ENCODE results near the gene ATP6AP2. TPM values are rescaled to one million over a fixed set of nuclear protein-coding genes. Genes with fewer than 3 reads are reported as not detected.
A peak's percentile ranks its signal among the peaks of the same experiment; 100 is the strongest.

The ATP6AP2 gene
- total and polyA plus RNA-seq, 9 of the 15 experiments (the other 6 are each of a cell fraction or from before 2014, with no cell fraction given), result 23.3 to 131 (median 41.9) TPM

- Histone ChIP-seq H3K9ac (ENCODE audit: insufficient read depth in 1 of 2, low read depth in 2 of 2, low read length in 2 of 2) (no peak overlapping the region), H3K4me3 (no peak overlapping the region), H2AFZ (ENCODE audit: low read depth, low read length) (no peak overlapping the region), H3K79me2 (ENCODE audit: control insufficient read depth, insufficient read depth, low read length) (no peaks in the 10 kb centered on the region), H3K9me1 (ENCODE audit: control insufficient read depth, insufficient read depth, low read length) (no peaks in the 10 kb centered on the region), H3K36me3 (ENCODE audit: control insufficient read depth, insufficient read depth, low read length) (no peaks in the 10 kb centered on the region), H3K9me3 (replicated peaks; ENCODE audit: control insufficient read depth, insufficient read depth, low read depth, low read length) (no peaks in the 10 kb centered on the region), H3K4me1 (replicated peaks in 1 of 2; ENCODE audit: control insufficient read depth in 2 of 2, insufficient read depth in 2 of 2, low read length in 2 of 2) (peaks cover 0 to 3% of the 10 kb centered on the region in 2 experiments; a peak in 3 of 5 replicates), H3K27ac (ENCODE audit: extremely low read depth, low read depth, low read length) (no peak overlapping the region), H3K4me2 (ENCODE audit: insufficient read depth, low read length) (no peak overlapping the region), H3K27me3 (ENCODE audit: control insufficient read depth in 2 of 2, insufficient read depth in 2 of 2, low read length in 2 of 2) (peaks cover 0 to 10% of the 10 kb centered on the region in 2 experiments; a peak in 2 of 5 replicates), H4K20me1 (replicated peaks; ENCODE audit: control insufficient read depth, insufficient read depth, low read length) (no peaks in the 10 kb centered on the region)
- no TSS peak for BruUV-seq (replicated peaks)
- ChIA-PET CTCF (ENCODE audit: low intra/inter-chr PET ratio) (no interaction called here), POLR2A (no interaction called here)
- 16% methylated on average over 8 of the region's 9 CpGs for WGBS (ENCODE audit: insufficient coverage, low coverage, missing lambda C conversion rate)
- in situ Hi-C loops (cut with MboI) (no loop called here), intact Hi-C loops (cut with micrococcal nuclease) (no loop called here)
- no peak for DNase-seq (ENCODE audit: extremely low read depth in 1 of 4, low spot score in 3 of 4)
- TF ChIP-seq CGGBP1 (CRISPR knock-in tag; IDR thresholded peaks at IDR 0.05) (no peak), NFIC (IDR thresholded peaks at IDR 0.05) (peak; percentile 87)
- ATAC-seq, result no peak
- FAIRE-seq, result no peak
Measured at GRCh38 chrX:40550066-40550465, 30.7 kb upstream of the ATP6AP2 start.

DNA sequence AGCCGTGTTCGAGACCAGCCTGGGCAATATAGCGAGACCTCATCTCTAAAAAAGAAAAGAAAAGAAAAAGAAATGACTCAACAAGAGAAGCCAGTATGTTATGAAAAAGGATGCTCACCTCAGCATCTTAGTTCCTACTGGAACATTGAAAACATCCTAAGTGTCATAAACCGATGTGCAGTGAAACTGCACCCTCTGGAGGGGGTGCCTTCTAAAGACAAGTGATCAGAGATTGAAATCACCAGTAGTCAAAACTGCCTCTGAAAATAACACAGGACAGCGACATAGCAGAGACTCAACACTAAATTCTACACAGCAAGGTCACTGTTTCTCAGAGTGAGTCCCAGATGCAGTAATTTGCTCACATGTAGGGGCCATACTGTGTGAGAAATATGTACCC is 28.0 kb upstream of the ATP6AP2 start:
- POLR2A ChIA-PET, result no interaction called here
- no peaks in the 10 kb centered on the region for H3K36me3 ChIP-seq (ENCODE audit: control insufficient read depth, insufficient read depth, low read length)
- no peaks in the 10 kb centered on the region for H3K79me2 ChIP-seq (ENCODE audit: control insufficient read depth, insufficient read depth, low read length)
- CTCF ChIA-PET (ENCODE audit: low intra/inter-chr PET ratio), result interaction anchor here (1.6 kb wide), 1 partner anchor 9 kb away, joined by 9 read pairs; no protein-coding TSS in a partner anchor
- no peaks in the 10 kb centered on the region for H3K9me3 ChIP-seq (replicated peaks; ENCODE audit: control insufficient read depth, insufficient read depth, low read depth, low read length)
- BruUV-seq (replicated peaks), result no TSS peak
- no peak overlapping the region for H3K4me3 ChIP-seq
- intact Hi-C loops (cut with micrococcal nuclease) (no loop called here), in situ Hi-C loops (cut with MboI) (no loop called here)
- H3K27ac ChIP-seq (ENCODE audit: extremely low read depth, low read depth, low read length), result no peak overlapping the region
- H3K9me1 ChIP-seq (ENCODE audit: control insufficient read depth, insufficient read depth, low read length), result no peaks in the 10 kb centered on the region
- no peaks in the 10 kb centered on the region for H4K20me1 ChIP-seq (replicated peaks; ENCODE audit: control insufficient read depth, insufficient read depth, low read length)
- FAIRE-seq (no peak), DNase-seq (ENCODE audit: extremely low read depth in 1 of 4, low spot score in 3 of 4) (peak in 2 of 4 experiments; percentile 18 to 34), ATAC-seq (peak; percentile 79)
- 4% methylated on average over 5 of the region's 5 CpGs for WGBS (ENCODE audit: insufficient coverage, low coverage, missing lambda C conversion rate)
- no peaks in the 10 kb centered on the region; a peak in 1 of 5 replicates for H3K4me1 ChIP-seq (replicated peaks in 1 of 2; ENCODE audit: control insufficient read depth in 2 of 2, insufficient read depth in 2 of 2, low read length in 2 of 2)
- H3K4me2 ChIP-seq (ENCODE audit: insufficient read depth, low read length), result no peak overlapping the region
- no peak overlapping the region for H2AFZ ChIP-seq (ENCODE audit: low read depth, low read length)
- H3K9ac ChIP-seq (ENCODE audit: insufficient read depth in 1 of 2, low read depth in 2 of 2, low read length in 2 of 2), result no peak overlapping the region
- peaks cover 0 to 10% of the 10 kb centered on the region in 2 experiments; a peak in 2 of 5 replicates for H3K27me3 ChIP-seq (ENCODE audit: control insufficient read depth in 2 of 2, insufficient read depth in 2 of 2, low read length in 2 of 2)
- TF ChIP-seq RAD21 (CRISPR knock-in tag; conservative IDR thresholded peaks at IDR 0.05 in 1 of 2, IDR thresholded peaks at IDR 0.05 in 1 of 2) (peak; percentile 55 to 78), EZH2 (IDR thresholded peaks at IDR 0.05; ENCODE audit: borderline replicate concordance, low read depth, low read length) (no peak), RCOR1 (IDR thresholded peaks at IDR 0.05; ENCODE audit: borderline replicate concordance in 1 of 2, low read depth in 2 of 2, low read length in 2 of 2) (peak in 1 of 2 experiments; percentile 31; a peak in 1 of 4 replicates), DEAF1 (CRISPR knock-in tag; IDR thresholded peaks at IDR 0.05) (peak; percentile 46), CTCF (IDR thresholded peaks at IDR 0.05 in 2 of 3, conservative IDR thresholded peaks at IDR 0.05 in 1 of 3; ENCODE audit: insufficient read depth in 2 of 3, low read depth in 1 of 3, low read length in 3 of 3) (peak; percentile 38 to 60 (median 49); a peak in 5 of 6 replicates)
